WI38 (cell line): Measurements from ENCODE around the gene TTC1.

Source experiments
- H3K4me3 ChIP-seq: 2 replicates; pipeline ENCODE4 v1.5.1; 2011; ENCODE audit warnings: low read depth, mild to moderate bottlenecking, control low read depth, low read length
- CTCF ChIP-seq: IDR thresholded peaks from 2 replicates; pipeline ENCODE4 v1.5.1; 2012; ENCODE audit warnings: low read depth, mild to moderate bottlenecking, control low read depth, low read length

Gene TTC1

GRCh38 chr5:160088805-160089204 is 79.9 kb downstream of the TTC1 start:
- no peak for TF ChIP-seq CTCF
- no peak overlapping the region for H3K4me3 ChIP-seq

- TF ChIP-seq CTCF: no peak
- no peak overlapping the region for H3K4me3 ChIP-seq
Measured at GRCh38 chr5:160089531-160089930, 80.6 kb downstream of the TTC1 start.

DNA sequence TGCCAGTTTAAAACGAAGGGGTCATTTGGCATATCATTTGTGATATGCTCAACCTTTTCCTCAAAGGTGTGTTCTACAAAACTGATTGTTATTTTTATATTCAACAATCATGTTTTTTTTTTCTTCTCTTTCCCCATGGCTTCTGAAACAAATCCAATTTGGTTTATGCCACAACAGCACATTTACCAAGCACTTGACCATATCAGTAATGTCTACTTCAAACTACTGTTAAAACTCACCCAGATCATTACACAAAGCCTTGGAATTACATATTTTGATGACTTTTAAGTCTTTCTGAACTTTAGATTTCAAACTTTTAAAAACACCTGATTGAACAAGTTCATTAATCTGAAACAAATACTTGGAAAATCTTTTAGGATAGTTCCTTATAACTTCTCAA is 81.1 kb downstream of the TTC1 start:
- TF ChIP-seq CTCF: no peak
- no peak overlapping the region for H3K4me3 ChIP-seq

DNA sequence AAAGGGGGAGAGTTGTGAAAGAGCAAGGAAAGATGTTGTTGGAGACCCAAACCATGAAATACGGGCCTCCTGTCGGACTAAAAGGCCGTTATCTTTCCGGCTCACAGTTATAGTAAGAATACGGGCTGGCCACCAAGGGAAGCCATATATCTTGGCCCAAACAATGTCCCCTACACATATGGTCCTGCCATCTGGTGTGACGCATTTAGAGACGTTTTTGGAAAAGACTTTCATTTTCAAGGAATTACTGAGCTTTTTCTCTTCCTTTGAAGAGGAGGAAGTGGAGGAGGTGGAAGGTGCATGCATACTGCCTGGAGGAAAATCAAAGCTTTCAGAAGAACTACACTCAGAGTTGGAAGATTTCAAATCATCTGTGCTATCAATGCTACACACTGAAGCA is 83.6 kb downstream of the TTC1 start:
- no peak overlapping the region for H3K4me3 ChIP-seq
- no peak for TF ChIP-seq CTCF

DNA sequence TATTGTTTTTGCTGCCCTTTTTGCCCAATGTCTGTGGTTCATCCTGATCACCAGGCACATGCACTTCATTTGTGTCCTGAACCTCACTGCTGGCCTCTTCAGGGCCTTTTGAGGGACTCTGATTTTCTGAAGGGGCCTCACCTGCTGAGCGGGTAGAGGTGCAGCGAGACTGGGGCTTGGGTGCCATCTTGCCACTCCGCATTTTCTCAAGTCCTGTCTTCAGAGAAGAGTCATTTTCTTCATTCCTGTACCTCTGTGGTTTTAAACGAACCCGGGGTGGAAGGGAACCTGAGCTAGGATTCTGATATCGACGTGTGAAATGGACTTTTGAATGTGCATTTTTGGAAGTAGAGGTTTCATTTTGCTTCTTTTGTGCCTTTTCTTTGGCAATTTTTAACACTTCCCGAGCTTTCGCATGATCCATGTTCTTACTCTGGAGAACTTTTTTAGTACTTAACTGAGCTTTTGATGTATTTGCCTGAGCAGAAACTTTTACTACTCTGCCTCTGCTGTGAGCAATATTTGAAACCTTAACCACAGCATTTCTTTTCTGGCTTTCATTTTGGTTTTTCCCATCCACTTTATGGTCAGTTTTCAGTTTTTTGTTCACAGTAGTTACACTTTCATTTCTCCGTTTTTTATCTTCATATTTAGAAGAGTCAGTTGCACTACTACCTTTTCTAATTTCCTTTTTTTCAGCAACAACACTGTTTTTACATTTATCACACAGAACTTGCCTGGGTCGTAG is 84.2 kb downstream of the TTC1 start:
- no peak for TF ChIP-seq CTCF
- H3K4me3 ChIP-seq: no peak overlapping the region

DNA sequence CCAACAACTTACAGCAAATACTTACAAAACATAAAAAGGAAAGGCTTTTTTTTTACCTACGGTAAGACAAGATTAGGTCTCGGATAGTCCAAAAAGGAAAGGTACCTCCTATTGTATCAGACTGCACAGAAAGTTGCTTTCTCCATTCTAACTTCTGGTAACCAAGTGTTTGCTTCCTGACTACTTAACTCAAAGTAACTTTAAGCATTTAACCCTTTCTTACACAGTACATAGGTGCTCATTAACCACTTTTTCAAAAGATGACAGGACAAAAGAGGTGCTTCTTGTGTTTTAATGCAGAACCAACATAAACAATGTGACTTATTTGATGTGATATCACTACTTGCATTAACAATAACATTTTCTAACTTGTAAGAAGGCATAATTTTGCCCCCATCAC is 87.2 kb downstream of the TTC1 start:
- no peak for TF ChIP-seq CTCF
- no peak overlapping the region for H3K4me3 ChIP-seq

GRCh38 chr5:160097991-160098390 is 89.1 kb downstream of the TTC1 start:
- no peak overlapping the region for H3K4me3 ChIP-seq
- no peak for TF ChIP-seq CTCF
